ENCODE measurements around the gene ERFE. TPM values are rescaled to one million over a fixed set of nuclear protein-coding genes. Genes with fewer than 3 reads are reported as not detected.

The ERFE gene
- total RNA-seq, 4 donors from 2014 or later = not detected

- TF ChIP-seq POLR2AphosphoS5 (IDR thresholded peaks at IDR 0.05) (no peak), EP300 (IDR thresholded peaks at IDR 0.05) (no peak), POLR2A (IDR thresholded peaks at IDR 0.05) (no peak), CTCF (IDR thresholded peaks at IDR 0.05) (no peak)
- Histone ChIP-seq H3K4me3 (no peak overlapping the region), H3K9me3 (peaks cover 5% of the 10 kb centered on the region), H3K36me3 (no peaks in the 10 kb centered on the region), H3K4me1 (no peaks in the 10 kb centered on the region), H3K27ac (no peak overlapping the region), H3K27me3 (peaks cover 37% of the 10 kb centered on the region)
- 82% methylated on average over 4 of the region's 21 CpGs for WGBS
- no peak for DNase-seq (ENCODE audit: low spot score in 2 of 2)
These were observed 42.2 kb upstream of the ERFE start for GRCh38 chr2:238116298-238117198.

GRCh38 chr2:238117199-238118154 lies 41.3 kb upstream of the ERFE start:
- no peak for TF ChIP-seq EP300 (IDR thresholded peaks at IDR 0.05)
- no peak for TF ChIP-seq POLR2A (IDR thresholded peaks at IDR 0.05)
- no peak for TF ChIP-seq POLR2AphosphoS5 (IDR thresholded peaks at IDR 0.05)
- TF ChIP-seq CTCF (IDR thresholded peaks at IDR 0.05) = no peak
- no peak for DNase-seq (ENCODE audit: low spot score in 2 of 2)
- Histone ChIP-seq H3K9me3 (peaks cover 4% of the 10 kb centered on the region), H3K27me3 (peaks cover 38% of the 10 kb centered on the region), H3K4me1 (no peaks in the 10 kb centered on the region), H3K4me3 (no peak overlapping the region), H3K27ac (no peak overlapping the region), H3K36me3 (no peaks in the 10 kb centered on the region)
- WGBS = 75% methylated on average over 8 of the region's 11 CpGs

GRCh38 chr2:238119756-238120462 lies 38.9 kb upstream of the ERFE start:
- Histone ChIP-seq H3K9me3 (no peaks in the 10 kb centered on the region), H3K27ac (no peak overlapping the region), H3K4me3 (no peak overlapping the region), H3K4me1 (no peaks in the 10 kb centered on the region), H3K36me3 (no peaks in the 10 kb centered on the region), H3K27me3 (peaks cover 43% of the 10 kb centered on the region)
- 58% methylated on average over 7 of the region's 15 CpGs for WGBS
- TF ChIP-seq CTCF (IDR thresholded peaks at IDR 0.05) = no peak
- TF ChIP-seq POLR2A (IDR thresholded peaks at IDR 0.05) = no peak
- no peak for TF ChIP-seq EP300 (IDR thresholded peaks at IDR 0.05)
- TF ChIP-seq POLR2AphosphoS5 (IDR thresholded peaks at IDR 0.05) = no peak
- no peak for DNase-seq (ENCODE audit: low spot score in 2 of 2)

GRCh38 chr2:238120463-238121298 lies 38.1 kb upstream of the ERFE start:
- H3K36me3 ChIP-seq = no peaks in the 10 kb centered on the region
- peaks cover 39% of the 10 kb centered on the region for H3K27me3 ChIP-seq
- 14% methylated on average over 12 of the region's 30 CpGs for WGBS
- H3K9me3 ChIP-seq = no peaks in the 10 kb centered on the region
- no peak for TF ChIP-seq CTCF (IDR thresholded peaks at IDR 0.05)
- TF ChIP-seq POLR2AphosphoS5 (IDR thresholded peaks at IDR 0.05) = no peak
- TF ChIP-seq POLR2A (IDR thresholded peaks at IDR 0.05) = no peak
- no peak for TF ChIP-seq EP300 (IDR thresholded peaks at IDR 0.05)
- DNase-seq (ENCODE audit: low spot score in 2 of 2) = no peak
- H3K27ac ChIP-seq = no peak overlapping the region
- no peak overlapping the region for H3K4me3 ChIP-seq
- no peaks in the 10 kb centered on the region for H3K4me1 ChIP-seq

All from suprapubic skin (tissue), 4 donors.